H1 (cell line): ENCODE results near the gene CD300H. TPM values are rescaled to one million over a fixed set of nuclear protein-coding genes. Genes with fewer than 3 reads are reported as not detected.

Experiments
- ASH2L ChIP-seq: fragments of 200-600, 300-600 bp; sonication (generic); IDR thresholded peaks from one replicate; pipeline ENCODE4 v1.7.1; 2017; ENCODE audit warnings: low read length
- CBX5 ChIP-seq: fragments of 300-800, 300-1000 bp; sonication (generic); IDR thresholded peaks from 2 replicates; pipeline ENCODE4 v1.7.1; 2016; ENCODE audit warnings: antibody characterized with exemption, low read length, low read depth
- POLR2AphosphoS5 ChIP-seq: IDR thresholded peaks from 2 replicates; pipeline ENCODE4 v1.6.1; 2011; ENCODE audit warnings: low read depth, low read length
- SAP30 ChIP-seq: fragments of 300-600 bp; sonication (generic); IDR thresholded peaks from 2 replicates; pipeline ENCODE4 v1.7.1; 2012; ENCODE audit warnings: low read length, moderate library complexity, mild to moderate bottlenecking, inconsistent platforms; ENCODE audit not compliant: insufficient read depth, insufficient replicate concordance
- polyA plus RNA-seq, 7 experiments: library from polyadenylated mRNA; depleted of rRNA in 3 of 7; stranded (reverse) in 5 of 7; unstranded in 2 of 7; fragments of >200 nt in 5 of 7; fragments of 200-250 nt in 2 of 7; gene quantifications; 1 replicate in 5 of 7; 2 replicates in 1 of 7; 4 replicates in 1 of 7; pipeline versions ENCODE4 v1.2.1 to v1.2.3, GENCODE V29; 2011 to 2013; ENCODE audit warnings: missing spikeins in 2 of 7, mixed read lengths in 2 of 7
- total RNA-seq: library from RNA; stranded (reverse); fragmentation: NEBNext Ultra II Directional; extraction: Animal tissue kit (Norgen Biotek cat#: 25700); gene quantifications from 2 replicates; pipeline ENCODE4 v1.2.1, GENCODE V29; 2021
- TF ChIP-seq, protein P1 (sequence below): IDR thresholded peaks from 2 replicates; pipeline ENCODE4 v1.6.1; 2012; ENCODE audit warnings: low read length, inconsistent platforms

CD300H gene
- total and polyA plus RNA-seq, 2 of the 8 experiments (the other 6 are each of a cell fraction or from before 2014, with no cell fraction given): not detected

DNA sequence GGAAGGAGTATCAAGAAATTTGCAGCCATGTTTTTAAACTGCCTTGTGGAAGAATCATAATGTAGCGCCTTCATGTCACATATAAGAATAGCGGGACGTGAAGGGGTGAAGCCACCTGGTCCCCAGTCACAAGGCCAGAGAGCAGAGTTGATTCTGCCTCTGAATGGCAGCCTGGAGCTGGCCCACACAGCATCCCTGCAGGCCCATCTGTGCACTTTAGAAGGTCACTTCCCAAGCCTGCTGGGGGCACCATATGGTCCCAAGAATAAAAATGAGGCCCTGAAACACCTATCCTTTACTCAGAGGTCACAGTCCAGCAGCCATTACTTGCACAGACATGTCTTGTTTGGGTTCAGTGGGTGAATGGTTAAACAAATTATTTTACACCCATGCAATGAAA, 41.2 kb upstream of the CD300H start (continued):
- TF ChIP-seq, protein P1, sequence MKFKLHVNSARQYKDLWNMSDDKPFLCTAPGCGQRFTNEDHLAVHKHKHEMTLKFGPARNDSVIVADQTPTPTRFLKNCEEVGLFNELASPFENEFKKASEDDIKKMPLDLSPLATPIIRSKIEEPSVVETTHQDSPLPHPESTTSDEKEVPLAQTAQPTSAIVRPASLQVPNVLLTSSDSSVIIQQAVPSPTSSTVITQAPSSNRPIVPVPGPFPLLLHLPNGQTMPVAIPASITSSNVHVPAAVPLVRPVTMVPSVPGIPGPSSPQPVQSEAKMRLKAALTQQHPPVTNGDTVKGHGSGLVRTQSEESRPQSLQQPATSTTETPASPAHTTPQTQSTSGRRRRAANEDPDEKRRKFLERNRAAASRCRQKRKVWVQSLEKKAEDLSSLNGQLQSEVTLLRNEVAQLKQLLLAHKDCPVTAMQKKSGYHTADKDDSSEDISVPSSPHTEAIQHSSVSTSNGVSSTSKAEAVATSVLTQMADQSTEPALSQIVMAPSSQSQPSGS: no peak
- no peak for TF ChIP-seq POLR2AphosphoS5
- TF ChIP-seq ASH2L: no peak
- no peak for TF ChIP-seq SAP30
- no peak for TF ChIP-seq CBX5
